ENCODE results near the gene RNASET2.
"Not testable (repeated sequence)": the region's sequence is repeated elsewhere in the genome, so short reads cannot be mapped to it uniquely, and the experiment has no call there.

DNA sequence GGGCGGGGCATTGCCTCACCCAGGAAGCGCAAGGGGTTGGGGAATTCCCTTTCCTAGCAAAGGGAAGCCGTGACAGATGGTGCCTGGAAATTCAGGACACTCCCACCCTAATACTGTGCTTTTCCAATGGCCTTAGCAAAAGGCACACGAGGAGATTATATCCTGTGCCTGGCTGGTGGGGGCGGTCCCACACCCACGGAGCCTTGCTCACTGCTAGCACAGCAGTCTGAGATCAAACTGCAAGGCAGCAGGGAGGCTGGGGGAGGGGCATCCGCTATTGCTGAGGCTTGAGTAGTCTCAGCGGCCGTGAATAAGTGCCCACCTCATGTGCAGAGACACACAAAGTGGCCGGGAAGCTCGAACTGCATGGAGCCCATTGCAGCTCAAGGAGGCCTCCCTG lies 71.4 kb downstream of the RNASET2 start:
- TF ChIP-seq, protein P1, sequence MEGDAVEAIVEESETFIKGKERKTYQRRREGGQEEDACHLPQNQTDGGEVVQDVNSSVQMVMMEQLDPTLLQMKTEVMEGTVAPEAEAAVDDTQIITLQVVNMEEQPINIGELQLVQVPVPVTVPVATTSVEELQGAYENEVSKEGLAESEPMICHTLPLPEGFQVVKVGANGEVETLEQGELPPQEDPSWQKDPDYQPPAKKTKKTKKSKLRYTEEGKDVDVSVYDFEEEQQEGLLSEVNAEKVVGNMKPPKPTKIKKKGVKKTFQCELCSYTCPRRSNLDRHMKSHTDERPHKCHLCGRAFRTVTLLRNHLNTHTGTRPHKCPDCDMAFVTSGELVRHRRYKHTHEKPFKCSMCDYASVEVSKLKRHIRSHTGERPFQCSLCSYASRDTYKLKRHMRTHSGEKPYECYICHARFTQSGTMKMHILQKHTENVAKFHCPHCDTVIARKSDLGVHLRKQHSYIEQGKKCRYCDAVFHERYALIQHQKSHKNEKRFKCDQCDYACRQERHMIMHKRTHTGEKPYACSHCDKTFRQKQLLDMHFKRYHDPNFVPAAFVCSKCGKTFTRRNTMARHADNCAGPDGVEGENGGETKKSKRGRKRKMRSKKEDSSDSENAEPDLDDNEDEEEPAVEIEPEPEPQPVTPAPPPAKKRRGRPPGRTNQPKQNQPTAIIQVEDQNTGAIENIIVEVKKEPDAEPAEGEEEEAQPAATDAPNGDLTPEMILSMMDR (IDR thresholded peaks at IDR 0.05; ENCODE audit: insufficient read depth, low read length): not testable (repeated sequence)
- not testable (repeated sequence) for TF ChIP-seq POLR2AphosphoS5 (IDR thresholded peaks at IDR 0.05; ENCODE audit: low read depth); GABPA (IDR thresholded peaks at IDR 0.05; ENCODE audit: low read depth); SPI1 (IDR thresholded peaks at IDR 0.05; ENCODE audit: borderline replicate concordance, low read depth)
- TF ChIP-seq, protein P2, sequence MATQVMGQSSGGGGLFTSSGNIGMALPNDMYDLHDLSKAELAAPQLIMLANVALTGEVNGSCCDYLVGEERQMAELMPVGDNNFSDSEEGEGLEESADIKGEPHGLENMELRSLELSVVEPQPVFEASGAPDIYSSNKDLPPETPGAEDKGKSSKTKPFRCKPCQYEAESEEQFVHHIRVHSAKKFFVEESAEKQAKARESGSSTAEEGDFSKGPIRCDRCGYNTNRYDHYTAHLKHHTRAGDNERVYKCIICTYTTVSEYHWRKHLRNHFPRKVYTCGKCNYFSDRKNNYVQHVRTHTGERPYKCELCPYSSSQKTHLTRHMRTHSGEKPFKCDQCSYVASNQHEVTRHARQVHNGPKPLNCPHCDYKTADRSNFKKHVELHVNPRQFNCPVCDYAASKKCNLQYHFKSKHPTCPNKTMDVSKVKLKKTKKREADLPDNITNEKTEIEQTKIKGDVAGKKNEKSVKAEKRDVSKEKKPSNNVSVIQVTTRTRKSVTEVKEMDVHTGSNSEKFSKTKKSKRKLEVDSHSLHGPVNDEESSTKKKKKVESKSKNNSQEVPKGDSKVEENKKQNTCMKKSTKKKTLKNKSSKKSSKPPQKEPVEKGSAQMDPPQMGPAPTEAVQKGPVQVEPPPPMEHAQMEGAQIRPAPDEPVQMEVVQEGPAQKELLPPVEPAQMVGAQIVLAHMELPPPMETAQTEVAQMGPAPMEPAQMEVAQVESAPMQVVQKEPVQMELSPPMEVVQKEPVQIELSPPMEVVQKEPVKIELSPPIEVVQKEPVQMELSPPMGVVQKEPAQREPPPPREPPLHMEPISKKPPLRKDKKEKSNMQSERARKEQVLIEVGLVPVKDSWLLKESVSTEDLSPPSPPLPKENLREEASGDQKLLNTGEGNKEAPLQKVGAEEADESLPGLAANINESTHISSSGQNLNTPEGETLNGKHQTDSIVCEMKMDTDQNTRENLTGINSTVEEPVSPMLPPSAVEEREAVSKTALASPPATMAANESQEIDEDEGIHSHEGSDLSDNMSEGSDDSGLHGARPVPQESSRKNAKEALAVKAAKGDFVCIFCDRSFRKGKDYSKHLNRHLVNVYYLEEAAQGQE (IDR thresholded peaks at IDR 0.05; ENCODE audit: insufficient replicate concordance, low read depth): not testable (repeated sequence)

All from HL-60 (cell line).